GM12874 (cell line): ENCODE measurements around the gene FGA.

ENCODE experiments used
- TF ChIP-seq, protein P1 (sequence below): IDR thresholded peaks from 2 replicates; pipeline ENCODE4 v1.5.1; 2011; ENCODE audit warnings: low read depth, mild to moderate bottlenecking, control low read depth, low read length, moderate library complexity; ENCODE audit not compliant: insufficient read depth

FGA gene

GRCh38 chr4:154545689-154546088 is 44.9 kb downstream of the FGA start:
- TF ChIP-seq, protein P1, sequence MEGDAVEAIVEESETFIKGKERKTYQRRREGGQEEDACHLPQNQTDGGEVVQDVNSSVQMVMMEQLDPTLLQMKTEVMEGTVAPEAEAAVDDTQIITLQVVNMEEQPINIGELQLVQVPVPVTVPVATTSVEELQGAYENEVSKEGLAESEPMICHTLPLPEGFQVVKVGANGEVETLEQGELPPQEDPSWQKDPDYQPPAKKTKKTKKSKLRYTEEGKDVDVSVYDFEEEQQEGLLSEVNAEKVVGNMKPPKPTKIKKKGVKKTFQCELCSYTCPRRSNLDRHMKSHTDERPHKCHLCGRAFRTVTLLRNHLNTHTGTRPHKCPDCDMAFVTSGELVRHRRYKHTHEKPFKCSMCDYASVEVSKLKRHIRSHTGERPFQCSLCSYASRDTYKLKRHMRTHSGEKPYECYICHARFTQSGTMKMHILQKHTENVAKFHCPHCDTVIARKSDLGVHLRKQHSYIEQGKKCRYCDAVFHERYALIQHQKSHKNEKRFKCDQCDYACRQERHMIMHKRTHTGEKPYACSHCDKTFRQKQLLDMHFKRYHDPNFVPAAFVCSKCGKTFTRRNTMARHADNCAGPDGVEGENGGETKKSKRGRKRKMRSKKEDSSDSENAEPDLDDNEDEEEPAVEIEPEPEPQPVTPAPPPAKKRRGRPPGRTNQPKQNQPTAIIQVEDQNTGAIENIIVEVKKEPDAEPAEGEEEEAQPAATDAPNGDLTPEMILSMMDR, result no peak

GRCh38 chr4:154542271-154542879 is 48.2 kb downstream of the FGA start:
- TF ChIP-seq, protein P1, result no peak
